Kidney (tissue), 14 donors: ENCODE measurements around the gene ZNF385C. TPM values are rescaled to one million over a fixed set of nuclear protein-coding genes. Genes with fewer than 3 reads are reported as not detected.

ENCODE experiments used
- DNase-seq, 5 donors: peaks; one replicate each; pipeline ENCODE4 v3.0.0-alpha.2; 2013 to 2020
- FAIRE-seq: peaks from 2 replicates; lab custom pipeline; 2012; peaks lifted over from hg19 to GRCh38; lab: Jason Lieb, UNC
- H3K27ac ChIP-seq, 2 donors: one replicate each; pipeline ENCODE4 v1.7.0; 2013; ENCODE audit warnings: low read depth in 2 of 2, low read length in 2 of 2, inconsistent platforms in 1 of 2
- H3K27me3 ChIP-seq: one replicate; pipeline ENCODE4 v1.7.1; 2013; ENCODE audit warnings: low read length, inconsistent platforms; ENCODE audit not compliant: control insufficient read depth, insufficient read depth
- H3K36me3 ChIP-seq, 3 donors: one replicate each; pipeline versions ENCODE4 v1.7.0 to v1.7.1; 2013; ENCODE audit warnings: low read length in 3 of 3, control low read depth in 1 of 3, inconsistent platforms in 1 of 3; ENCODE audit not compliant: insufficient read depth in 3 of 3, control insufficient read depth in 2 of 3
- H3K4me1 ChIP-seq, 3 donors: one replicate each; pipeline versions ENCODE4 v1.7.0 to v1.7.1; 2013; ENCODE audit warnings: low read length in 3 of 3, inconsistent platforms in 1 of 3, low read depth in 1 of 3; ENCODE audit not compliant: control insufficient read depth in 2 of 3, insufficient read depth in 2 of 3
- H3K4me3 ChIP-seq, 3 donors: one replicate each; pipeline versions ENCODE4 v1.7.0 to v1.8.1; 2013; ENCODE audit warnings: low read length in 3 of 3, control low read depth in 1 of 3, inconsistent platforms in 1 of 3
- H3K9ac ChIP-seq, 3 donors: one replicate each; pipeline versions ENCODE4 v1.7.0 to v1.7.1; 2013; ENCODE audit warnings: low read length in 3 of 3, control low read depth in 1 of 3, inconsistent platforms in 1 of 3
- H3K9me3 ChIP-seq, 3 donors: one replicate each; pipeline versions ENCODE4 v1.7.0 to v1.7.1; 2013; ENCODE audit warnings: low read length in 3 of 3, control low read depth in 1 of 3, inconsistent platforms in 1 of 3; ENCODE audit not compliant: control insufficient read depth in 2 of 3, insufficient read depth in 1 of 3
- CTCF ChIP-seq: IDR thresholded peaks from 3 replicates; pipeline ENCODE4 v1.5.1; 2012; ENCODE audit warnings: mild to moderate bottlenecking, moderate library complexity, borderline replicate concordance; ENCODE audit not compliant: insufficient read depth; ENCODE audit errors: extremely low read depth
- intact Hi-C: fragments of 100-400 bp; cut with DNase I; formaldehyde crosslinking; loops from one replicate; pipeline ENCODE4 v1.11.1; 2022
- polyA plus RNA-seq: library from polyadenylated mRNA; stranded (reverse); fragments of 350-450 nt; fragmentation: Illumina TruSeq; extraction: RNeasy Lipid Tissue Mini Kit (QIAGEN cat#74804); gene quantifications from one replicate; pipeline ENCODE4 v1.2.3, GENCODE V29; 2014; ENCODE audit warnings: low read depth, low replicate concordance; ENCODE audit not compliant: insufficient read depth
- total RNA-seq: library from RNA; stranded (reverse); fragmentation: NEBNext Ultra II Directional; extraction: Animal tissue kit (Norgen Biotek cat#: 25700); gene quantifications from one replicate; pipeline ENCODE4 v1.2.1, GENCODE V29; 2021
- donor health status: control.
- donor health status: control.
- donor health status: control.
- donor health status: control.
- donor health status: control.
- donor health status: DM: yes; HTN: yes; CAD: no.
- donor health status: Normal renal cell carcinoma (clear cell type).

Gene ZNF385C
- total and polyA plus RNA-seq, 2 donors from 2014 or later: 1.1 to 1.2 TPM

GRCh38 chr17:42052346-42052877, 45.9 kb downstream of the ZNF385C start:
- Histone ChIP-seq H3K36me3 (no peaks in the 10 kb centered on the region), H3K9me3 (no peaks in the 10 kb centered on the region), H3K4me3 (no peak overlapping the region), H3K4me1 (peaks cover 0 to 2% (median 0%) of the 10 kb centered on the region in 3 donors), H3K27me3 (no peaks in the 10 kb centered on the region), H3K27ac (no peak overlapping the region), H3K9ac (no peak overlapping the region)
- FAIRE-seq (no peak), DNase-seq (no peak)
- no peak for TF ChIP-seq CTCF
- intact Hi-C loops: no loop called here

- intact Hi-C loops: no loop called here
- TF ChIP-seq CTCF: no peak
- H3K9me3 ChIP-seq: no peaks in the 10 kb centered on the region
- no peaks in the 10 kb centered on the region for H3K27me3 ChIP-seq
- H3K4me3 ChIP-seq: no peak overlapping the region
- H3K4me1 ChIP-seq: peaks cover 0 to 2% (median 0%) of the 10 kb centered on the region in 3 donors
- no peak for DNase-seq
- H3K36me3 ChIP-seq: no peaks in the 10 kb centered on the region
- H3K9ac ChIP-seq: no peak overlapping the region
- no peak overlapping the region for H3K27ac ChIP-seq
- no peak for FAIRE-seq
Observed at GRCh38 chr17:42051645-42052044, 46.6 kb downstream of the ZNF385C start.

GRCh38 chr17:42051013-42051400, 47.3 kb downstream of the ZNF385C start:
- Histone ChIP-seq H3K4me3 (peak overlapping the region; percentile 44 to 72 (median 58)), H3K9ac (no peak overlapping the region), H3K27me3 (no peaks in the 10 kb centered on the region), H3K9me3 (no peaks in the 10 kb centered on the region), H3K27ac (no peak overlapping the region), H3K4me1 (peaks cover 0 to 2% (median 0%) of the 10 kb centered on the region in 3 donors), H3K36me3 (no peaks in the 10 kb centered on the region)
- FAIRE-seq: no peak
- TF ChIP-seq CTCF: no peak
- intact Hi-C loops: no loop called here
- DNase-seq: no peak

- Histone ChIP-seq H3K4me1 (peaks cover 0 to 2% (median 0%) of the 10 kb centered on the region in 3 donors), H3K27me3 (no peaks in the 10 kb centered on the region), H3K4me3 (peak within 1 kb of the TSS; percentile 57 to 72 (median 67)), H3K9ac (peak within 1 kb of the TSS in 2 of 3 donors; percentile 19 to 28), H3K36me3 (no peaks in the 10 kb centered on the region), H3K27ac (no peak within 1 kb of the TSS), H3K9me3 (no peaks in the 10 kb centered on the region)
- FAIRE-seq (no peak), DNase-seq (peak; percentile 75 to 89 (median 76))
- intact Hi-C loops: no loop called here
- peak; percentile 31 for TF ChIP-seq CTCF
Observed at GRCh38 chr17:42050393-42051012, 47.8 kb downstream of the ZNF385C start, which contains the start of gene C17orf113. Gene C17orf113 (minus strand): TSS chr17:42050601. CDS start chr17:42043376, 7,225 bp downstream.
